Fibroblast of upper back skin (primary cell): ENCODE results near the gene HGFAC.
"Not testable (repeated sequence)": the region's sequence is repeated elsewhere in the genome, so short reads cannot be mapped to it uniquely, and the experiment has no call there.

ENCODE experiments used
- DNase-seq: peaks from one replicate; pipeline ENCODE4 v3.0.0-alpha.2; 2013

Gene HGFAC

DNA sequence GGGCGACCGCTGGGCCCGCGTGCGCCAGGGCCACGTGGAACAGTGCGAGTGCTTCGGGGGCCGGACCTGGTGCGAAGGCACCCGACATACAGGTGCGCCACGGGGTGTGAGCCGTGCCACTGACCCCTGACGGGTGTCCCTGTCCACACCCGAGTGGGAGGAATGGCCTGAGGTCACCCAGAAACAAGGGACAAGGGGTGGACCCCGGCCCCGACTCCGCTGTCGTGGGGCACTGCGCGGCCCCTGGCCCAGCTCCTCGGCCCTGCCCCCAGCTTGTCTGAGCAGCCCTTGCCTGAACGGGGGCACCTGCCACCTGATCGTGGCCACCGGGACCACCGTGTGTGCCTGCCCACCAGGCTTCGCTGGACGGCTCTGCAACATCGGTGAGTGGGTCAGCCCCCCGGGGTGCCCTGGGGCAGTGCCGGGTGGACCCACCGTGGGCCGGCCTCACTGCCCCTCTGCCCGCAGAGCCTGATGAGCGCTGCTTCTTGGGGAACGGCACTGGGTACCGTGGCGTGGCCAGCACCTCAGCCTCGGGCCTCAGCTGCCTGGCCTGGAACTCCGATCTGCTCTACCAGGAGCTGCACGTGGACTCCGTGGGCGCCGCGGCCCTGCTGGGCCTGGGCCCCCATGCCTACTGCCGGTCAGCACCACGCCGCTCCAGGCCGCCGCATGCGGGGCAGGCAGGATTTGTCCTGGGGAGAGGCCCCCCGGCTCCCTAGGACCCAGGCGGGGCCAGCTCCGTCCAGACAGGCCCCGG, 2.8 kb downstream of the HGFAC start:
- DNase-seq = no peak

- DNase-seq = no peak
Measured at GRCh38 chr4:3445111-3445820, 3.5 kb downstream of the HGFAC start.

DNA sequence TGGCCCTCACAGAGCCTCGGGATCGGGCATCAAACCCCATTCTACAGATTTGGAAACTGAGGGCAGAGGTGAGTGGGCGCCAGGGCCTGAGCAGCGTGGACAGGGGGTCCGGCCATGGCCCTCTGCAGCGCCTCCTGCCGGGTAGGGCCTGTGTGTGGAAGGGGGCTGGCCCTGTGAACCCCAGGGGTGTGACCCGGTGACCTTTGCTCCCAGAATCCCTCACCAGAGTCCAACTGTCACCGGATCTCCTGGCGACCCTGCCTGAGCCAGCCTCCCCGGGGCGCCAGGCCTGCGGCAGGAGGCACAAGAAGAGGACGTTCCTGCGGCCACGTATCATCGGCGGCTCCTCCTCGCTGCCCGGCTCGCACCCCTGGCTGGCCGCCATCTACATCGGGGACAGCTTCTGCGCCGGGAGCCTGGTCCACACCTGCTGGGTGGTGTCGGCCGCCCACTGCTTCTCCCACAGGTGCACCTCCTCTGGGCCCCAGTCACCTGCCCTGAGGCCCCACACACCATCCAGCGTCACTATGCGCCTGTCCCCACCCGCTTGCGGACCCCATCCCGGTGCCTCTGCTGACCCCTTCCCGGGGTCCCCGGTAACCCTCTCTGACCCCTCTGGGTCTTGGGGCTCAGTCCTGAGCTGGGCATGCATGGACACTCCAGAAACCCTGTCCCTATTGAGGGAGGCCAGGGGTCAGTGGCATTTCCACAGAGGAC, 4.2 kb downstream of the HGFAC start:
- no peak for DNase-seq

DNA sequence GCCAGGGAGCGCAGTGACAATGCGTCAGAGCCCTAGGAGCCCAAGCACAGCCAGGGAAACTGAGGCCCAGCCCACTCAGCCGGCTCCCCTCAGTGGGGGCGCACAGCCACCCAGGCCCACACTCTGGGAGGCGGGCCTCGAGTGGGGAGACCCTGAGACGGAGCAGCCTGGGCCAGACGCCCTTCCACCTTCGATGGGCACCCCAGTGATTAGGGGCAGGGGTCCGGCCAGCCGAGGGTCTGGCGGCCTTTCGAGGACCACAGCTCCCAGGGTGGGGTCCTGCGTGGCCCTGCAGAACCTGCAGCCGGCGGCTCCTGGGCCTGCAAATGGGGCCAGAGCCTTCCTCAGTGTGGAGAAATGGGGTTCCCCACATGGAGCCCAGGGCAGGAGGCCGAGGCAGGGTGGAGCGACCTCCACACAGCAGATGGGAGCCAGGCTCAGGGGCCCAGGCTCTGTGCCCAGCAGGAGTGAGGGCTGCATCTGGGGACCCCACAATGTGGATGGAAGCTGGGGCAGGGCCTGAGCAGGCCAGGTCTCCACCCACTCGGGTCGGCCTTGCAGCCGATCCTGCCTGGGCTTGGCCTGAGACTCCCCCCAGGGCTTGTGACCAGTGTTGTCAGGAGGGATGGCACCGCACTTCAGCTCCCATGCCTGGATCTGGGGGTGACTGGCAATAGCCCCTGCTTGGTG, 5.0 kb downstream of the HGFAC start:
- DNase-seq = no peak

GRCh38 chr4:3447431-3448395, 5.9 kb downstream of the HGFAC start:
- DNase-seq = no peak

- no peak for DNase-seq
Measured at GRCh38 chr4:3449047-3449573, 7.3 kb downstream of the HGFAC start.

DNA sequence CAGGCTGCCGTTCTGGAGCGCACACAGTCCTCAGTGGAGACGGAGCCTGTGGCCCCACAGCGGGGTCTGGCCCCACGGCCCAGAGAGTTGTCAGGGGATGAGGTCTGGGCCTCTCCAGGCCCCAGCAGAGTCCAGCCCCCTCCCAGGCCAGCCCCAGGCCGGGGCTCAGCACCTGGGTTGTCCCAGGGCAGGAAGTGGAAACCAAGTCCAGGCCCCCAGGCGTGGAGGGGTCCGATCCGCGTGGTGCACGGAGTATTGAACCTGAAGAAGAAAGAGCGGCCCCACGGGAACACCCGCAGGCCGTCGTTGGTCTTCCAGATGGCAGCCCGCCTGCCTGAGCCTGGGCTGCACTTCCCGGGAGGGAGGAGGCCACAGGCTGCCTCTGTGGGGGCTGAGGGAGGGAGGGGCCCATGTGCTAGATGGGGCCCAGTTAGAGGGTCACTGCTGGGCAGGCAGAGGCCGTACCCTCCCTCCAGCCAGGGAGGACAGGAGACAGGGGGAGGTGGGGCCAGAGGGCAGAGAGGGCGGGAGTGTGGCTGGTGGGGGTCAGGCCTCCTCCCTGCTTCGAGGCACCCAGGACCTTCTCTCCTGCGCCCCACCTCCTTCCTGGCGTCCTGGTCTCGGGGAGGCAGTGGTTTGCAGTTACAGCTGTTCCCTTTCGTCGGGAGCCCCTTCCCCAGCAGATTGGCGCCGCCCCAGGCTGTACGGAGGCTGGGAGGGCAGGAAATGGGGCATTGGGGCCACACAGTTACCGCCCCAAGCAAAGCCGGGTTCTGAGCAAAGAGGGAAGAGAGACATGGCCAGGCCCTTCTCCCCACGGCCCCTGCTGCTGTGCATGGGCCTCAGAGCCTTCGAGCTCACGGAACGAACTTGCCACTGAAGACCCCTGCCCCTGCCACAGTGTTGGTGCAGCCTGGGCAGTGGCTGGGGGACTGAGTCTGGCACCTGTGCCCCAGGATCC, 8.1 kb downstream of the HGFAC start:
- DNase-seq = no peak

GRCh38 chr4:3450643-3451042, 8.9 kb downstream of the HGFAC start:
- DNase-seq = no peak

DNA sequence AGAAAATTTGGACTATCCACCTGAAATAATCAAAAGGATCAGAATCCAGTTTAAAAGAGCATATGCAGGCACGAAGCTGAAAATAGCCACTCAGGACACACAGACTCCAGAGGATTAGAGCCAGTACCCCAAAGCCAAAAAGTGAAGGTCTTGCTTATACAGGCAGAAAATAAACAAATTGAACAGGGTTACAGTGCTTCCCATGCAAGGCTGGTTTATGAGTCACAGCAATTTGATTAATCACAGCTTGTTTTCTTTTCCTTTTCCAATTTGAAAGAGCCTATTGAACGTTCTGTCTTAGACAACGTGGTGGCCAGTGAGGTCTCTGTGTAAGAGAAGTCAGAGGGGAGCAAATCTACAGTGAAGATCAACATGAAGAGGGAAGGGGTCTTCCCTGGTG, 10.2 kb downstream of the HGFAC start:
- peak; percentile 13 for DNase-seq

GRCh38 chr4:3452376-3452775, 10.6 kb downstream of the HGFAC start:
- no peak for DNase-seq

GRCh38 chr4:3455596-3455995, 13.8 kb downstream of the HGFAC start:
- DNase-seq = not testable (repeated sequence)

DNA sequence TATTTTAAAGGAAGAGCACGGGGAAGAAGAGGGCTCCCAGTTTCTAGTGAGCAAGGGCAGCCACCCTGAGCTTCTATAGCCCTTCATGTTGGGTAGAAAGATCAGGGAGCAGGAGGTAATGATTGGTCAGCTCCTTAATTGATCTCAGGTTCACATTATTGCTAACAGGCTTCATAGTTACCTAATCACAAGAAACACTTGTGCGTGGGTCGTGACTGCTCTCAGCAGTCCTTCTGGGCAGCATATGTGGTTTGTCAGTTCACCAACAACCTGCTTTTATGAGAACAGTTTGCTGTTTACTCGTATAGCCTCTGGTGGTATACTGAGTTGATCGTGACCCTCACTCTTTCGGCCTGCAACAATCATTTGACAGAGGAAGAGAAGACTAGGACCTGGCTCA, 16.6 kb downstream of the HGFAC start:
- DNase-seq = no peak

GRCh38 chr4:3459156-3459555, 17.4 kb downstream of the HGFAC start:
- DNase-seq = not testable (repeated sequence)

- no peak for DNase-seq
Measured at GRCh38 chr4:3460926-3461325, 19.2 kb downstream of the HGFAC start.

GRCh38 chr4:3461515-3462291, 19.9 kb downstream of the HGFAC start:
- DNase-seq = no peak

DNA sequence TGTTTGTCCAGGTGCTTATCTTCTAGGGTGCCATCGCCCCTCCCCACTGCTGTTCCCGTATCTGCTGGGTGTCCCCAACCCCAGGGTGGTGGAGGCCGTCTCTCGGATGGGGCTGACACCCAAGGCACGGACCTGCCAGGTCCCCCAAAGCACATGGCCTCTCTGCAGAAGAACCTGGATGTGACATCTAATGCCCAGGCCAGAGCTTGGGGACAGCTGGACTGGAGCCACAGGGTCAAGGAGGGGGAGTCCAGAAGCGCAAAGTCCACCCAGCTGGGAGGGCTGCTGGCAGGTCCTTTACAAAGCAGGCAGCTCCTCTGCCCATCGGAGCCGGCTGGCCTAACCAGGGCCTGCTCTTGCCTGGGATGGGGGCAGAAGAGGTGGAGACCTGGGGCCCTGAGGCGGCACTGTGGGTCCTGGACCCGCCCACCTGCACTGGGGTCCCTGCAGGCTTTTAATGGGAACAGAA, 20.6 kb downstream of the HGFAC start:
- no peak for DNase-seq

GRCh38 chr4:3462790-3463415, 21.1 kb downstream of the HGFAC start, which contains the start of gene DOK7:
Gene DOK7 (plus strand): TSS chr4:3463306. CDS start chr4:3463376, 70 bp downstream.
- no peak for DNase-seq

- no peak for DNase-seq
Measured at GRCh38 chr4:3463556-3464348, 22.0 kb downstream of the HGFAC start.
